Stomach (tissue), 4 donors: Measurements from ENCODE around the gene IQCH.
"Not testable (repeated sequence)": the region's sequence is repeated elsewhere in the genome, so short reads cannot be mapped to it uniquely, and the experiment has no call there.

ENCODE experiments used
- CTCF ChIP-seq, 7 experiments: fragments of 450-650 bp in 4 of 7; fragments of 200-600 bp in 3 of 7; sonication (generic) in 3 of 7; IDR thresholded peaks; one replicate each; pipeline ENCODE4 v1.5.1; 2016 to 2019; ENCODE audit warnings: antibody characterized with exemption in 7 of 7, control low read depth in 2 of 7, mild to moderate bottlenecking in 1 of 7
- POLR2A ChIP-seq, 4 donors: fragments of 450-650 bp; IDR thresholded peaks; one replicate each; pipeline ENCODE4 v1.6.1; 2016; ENCODE audit warnings: antibody characterized with exemption in 4 of 4, control low read depth in 2 of 4, mild to moderate bottlenecking in 1 of 4, moderate library complexity in 1 of 4
- POLR2AphosphoS5 ChIP-seq, 3 donors: sonication (generic); formaldehyde crosslinking; IDR thresholded peaks; one replicate each; pipeline ENCODE4 v1.6.1; 2016; ENCODE audit warnings: antibody characterized with exemption in 3 of 3

- not testable (repeated sequence) for TF ChIP-seq CTCF, POLR2AphosphoS5, POLR2A (IDR thresholded peaks at IDR 0.05)
These were observed 199.1 kb downstream of the IQCH start for GRCh38 chr15:67453703-67454102.
